ENCODE results near the gene SORBS1. TPM values are rescaled to one million over a fixed set of nuclear protein-coding genes. Genes with fewer than 3 reads are reported as not detected.
A peak's percentile ranks its signal among the peaks of the same experiment; 100 is the strongest.

Gene SORBS1
- total and polyA plus RNA-seq, 2 experiments from 2014 or later: 17.0 to 40.2 TPM

DNA sequence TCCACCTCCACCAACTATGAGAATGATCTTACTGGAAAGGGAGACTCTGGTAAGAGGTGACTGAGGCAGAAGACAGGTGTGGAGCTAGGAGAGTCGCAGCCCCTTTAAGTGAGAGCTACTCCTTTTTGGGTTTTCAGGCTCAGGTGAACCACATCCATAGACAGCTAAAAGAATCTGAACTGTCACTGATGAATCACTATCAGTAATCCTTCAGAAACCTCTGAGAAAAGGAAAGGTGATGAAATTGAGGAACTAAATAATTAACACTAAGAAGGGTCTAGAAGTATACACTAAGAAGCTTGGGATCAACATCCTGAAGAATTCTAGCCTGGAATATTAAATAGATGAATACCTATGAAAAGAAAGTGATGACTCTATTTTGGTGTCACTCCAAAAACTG is 83.0 kb downstream of the SORBS1 start:
- Histone ChIP-seq H3K4me3 (no peak overlapping the region), H3K27me3 (no peaks in the 10 kb centered on the region), H3K27ac (peak overlapping the region; percentile 90), H3K4me1 (ENCODE audit: insufficient read depth) (peaks cover 82% of the 10 kb centered on the region), H3K36me3 (replicated peaks; ENCODE audit: insufficient read depth, low read depth) (no peaks in the 10 kb centered on the region), H3K9me2 (replicated peaks; ENCODE audit: insufficient read depth) (no peaks in the 10 kb centered on the region), H3K79me2 (peaks cover 13% of the 10 kb centered on the region), H3K4me2 (no peak overlapping the region), H3K9me3 (ENCODE audit: low read depth) (no peaks in the 10 kb centered on the region), H4K20me1 (ENCODE audit: insufficient read depth, poor library complexity, severe bottlenecking) (no peaks in the 10 kb centered on the region), H2AFZ (no peak overlapping the region)
- WGBS (ENCODE audit: low lambda C conversion rate, missing lambda C conversion rate): 93% methylated on average over 1 of the region's 1 CpG
- DNase-seq (ENCODE audit: low spot score): no peak
- TF ChIP-seq EZH2 (IDR thresholded peaks at IDR 0.05; ENCODE audit: borderline replicate concordance) (no peak), EZH2phosphoT487 (IDR thresholded peaks at IDR 0.05; ENCODE audit: low read depth, severe bottlenecking, unreplicated experiment) (no peak)
- TF ChIP-seq, protein P1, sequence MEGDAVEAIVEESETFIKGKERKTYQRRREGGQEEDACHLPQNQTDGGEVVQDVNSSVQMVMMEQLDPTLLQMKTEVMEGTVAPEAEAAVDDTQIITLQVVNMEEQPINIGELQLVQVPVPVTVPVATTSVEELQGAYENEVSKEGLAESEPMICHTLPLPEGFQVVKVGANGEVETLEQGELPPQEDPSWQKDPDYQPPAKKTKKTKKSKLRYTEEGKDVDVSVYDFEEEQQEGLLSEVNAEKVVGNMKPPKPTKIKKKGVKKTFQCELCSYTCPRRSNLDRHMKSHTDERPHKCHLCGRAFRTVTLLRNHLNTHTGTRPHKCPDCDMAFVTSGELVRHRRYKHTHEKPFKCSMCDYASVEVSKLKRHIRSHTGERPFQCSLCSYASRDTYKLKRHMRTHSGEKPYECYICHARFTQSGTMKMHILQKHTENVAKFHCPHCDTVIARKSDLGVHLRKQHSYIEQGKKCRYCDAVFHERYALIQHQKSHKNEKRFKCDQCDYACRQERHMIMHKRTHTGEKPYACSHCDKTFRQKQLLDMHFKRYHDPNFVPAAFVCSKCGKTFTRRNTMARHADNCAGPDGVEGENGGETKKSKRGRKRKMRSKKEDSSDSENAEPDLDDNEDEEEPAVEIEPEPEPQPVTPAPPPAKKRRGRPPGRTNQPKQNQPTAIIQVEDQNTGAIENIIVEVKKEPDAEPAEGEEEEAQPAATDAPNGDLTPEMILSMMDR (IDR thresholded peaks at IDR 0.05; ENCODE audit: poor library complexity): no peak

DNA sequence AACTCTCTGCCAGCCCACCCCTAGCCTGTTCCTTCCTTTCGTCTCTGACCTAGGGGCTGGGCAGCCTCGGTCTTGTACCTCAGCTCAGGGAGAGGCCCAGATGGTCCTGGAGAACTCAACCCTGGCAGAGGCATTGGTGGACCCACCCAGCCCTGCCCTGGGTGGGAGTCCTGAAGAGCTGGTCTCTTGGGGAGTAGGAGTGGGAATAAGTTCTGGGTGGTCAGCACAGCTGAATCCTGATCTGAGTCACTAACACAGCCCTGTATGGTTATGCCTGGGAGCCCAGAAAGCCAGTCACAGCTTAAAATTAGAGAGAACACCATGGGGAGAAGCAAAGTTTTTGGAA is 84.0 kb downstream of the SORBS1 start:
- H3K27me3 ChIP-seq: no peaks in the 10 kb centered on the region
- H3K4me1 ChIP-seq (ENCODE audit: insufficient read depth): peaks cover 85% of the 10 kb centered on the region
- no peak overlapping the region for H2AFZ ChIP-seq
- no peaks in the 10 kb centered on the region for H3K9me3 ChIP-seq (ENCODE audit: low read depth)
- H4K20me1 ChIP-seq (ENCODE audit: insufficient read depth, poor library complexity, severe bottlenecking): no peaks in the 10 kb centered on the region
- no peaks in the 10 kb centered on the region for H3K36me3 ChIP-seq (replicated peaks; ENCODE audit: insufficient read depth, low read depth)
- peaks cover 16% of the 10 kb centered on the region for H3K79me2 ChIP-seq
- no peak overlapping the region for H3K4me3 ChIP-seq
- no peak overlapping the region for H3K4me2 ChIP-seq
- peak overlapping the region; percentile 90 for H3K27ac ChIP-seq
- TF ChIP-seq EZH2phosphoT487 (IDR thresholded peaks at IDR 0.05; ENCODE audit: low read depth, severe bottlenecking, unreplicated experiment) (no peak), EZH2 (IDR thresholded peaks at IDR 0.05; ENCODE audit: borderline replicate concordance) (no peak)
- TF ChIP-seq, protein P1 (IDR thresholded peaks at IDR 0.05; ENCODE audit: poor library complexity): no peak
- no peaks in the 10 kb centered on the region for H3K9me2 ChIP-seq (replicated peaks; ENCODE audit: insufficient read depth)
- WGBS (ENCODE audit: low lambda C conversion rate, missing lambda C conversion rate): 96% methylated on average over 2 of the region's 2 CpGs
- no peak for DNase-seq (ENCODE audit: low spot score)

DNA sequence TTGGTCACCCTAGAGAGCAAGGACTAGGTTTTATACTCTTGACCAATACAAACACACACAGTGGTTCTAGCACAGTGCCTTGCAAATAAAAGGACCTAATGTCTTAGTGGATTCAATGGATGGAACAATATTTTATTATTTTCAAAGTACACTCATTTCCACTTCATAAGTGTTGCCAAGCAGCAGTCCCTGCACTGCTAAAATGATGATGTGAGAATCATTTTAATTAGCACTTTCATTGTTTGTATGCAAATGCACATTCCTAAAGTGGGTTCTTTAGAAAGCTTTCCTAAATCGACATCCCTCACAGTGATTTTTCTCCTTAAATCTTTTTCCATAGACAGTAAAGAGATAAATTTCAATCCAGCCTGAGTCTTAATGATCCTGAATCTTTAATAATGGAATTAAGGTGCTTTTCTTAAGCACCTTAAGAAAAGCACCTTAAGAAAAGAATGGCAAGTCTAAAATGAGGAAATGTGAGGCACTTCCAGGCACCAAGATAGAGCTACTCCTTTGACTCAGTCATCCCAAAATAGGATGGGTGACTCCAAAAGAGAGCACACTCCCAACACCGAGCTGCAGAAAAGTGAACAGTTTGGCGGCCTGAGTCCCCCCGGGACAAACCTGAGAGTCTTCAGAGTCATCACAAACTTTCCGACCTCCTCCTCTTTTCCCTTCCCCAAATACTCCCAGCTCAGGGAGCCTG is 84.5 kb downstream of the SORBS1 start:
- H3K79me2 ChIP-seq: peaks cover 17% of the 10 kb centered on the region
- peak overlapping the region; percentile 90 for H3K27ac ChIP-seq
- peaks cover 82% of the 10 kb centered on the region for H3K4me1 ChIP-seq (ENCODE audit: insufficient read depth)
- H3K36me3 ChIP-seq (replicated peaks; ENCODE audit: insufficient read depth, low read depth): no peaks in the 10 kb centered on the region
- no peaks in the 10 kb centered on the region for H3K27me3 ChIP-seq
- DNase-seq (ENCODE audit: low spot score): no peak
- H3K9me2 ChIP-seq (replicated peaks; ENCODE audit: insufficient read depth): no peaks in the 10 kb centered on the region
- H2AFZ ChIP-seq: no peak overlapping the region
- no peak overlapping the region for H3K4me3 ChIP-seq
- WGBS (ENCODE audit: low lambda C conversion rate, missing lambda C conversion rate): 70% methylated on average over 5 of the region's 5 CpGs
- H3K9me3 ChIP-seq (ENCODE audit: low read depth): no peaks in the 10 kb centered on the region
- TF ChIP-seq EZH2phosphoT487 (IDR thresholded peaks at IDR 0.05; ENCODE audit: low read depth, severe bottlenecking, unreplicated experiment) (no peak), EZH2 (IDR thresholded peaks at IDR 0.05; ENCODE audit: borderline replicate concordance) (no peak)
- TF ChIP-seq, protein P1 (IDR thresholded peaks at IDR 0.05; ENCODE audit: poor library complexity): no peak
- no peaks in the 10 kb centered on the region for H4K20me1 ChIP-seq (ENCODE audit: insufficient read depth, poor library complexity, severe bottlenecking)
- peak overlapping the region; percentile 34 for H3K4me2 ChIP-seq

Data from hepatocyte (in vitro differentiated cells).